Activated CD8-positive, alpha-beta T cell treated with anti-CD3 and anti-CD28 coated beads, Interleukin-2, amount 10 ng/mL, durations not matched to agents 7 days and 5 days (primary cell): ENCODE data around the gene MBD5. TPM values are rescaled to one million over a fixed set of nuclear protein-coding genes. Genes with fewer than 3 reads are reported as not detected.
A peak's percentile ranks its signal among the peaks of the same experiment; 100 is the strongest.

Experiments used
- ATAC-seq: fragments of 150-1000 bp; cut with Tn5 transposase; one replicate; pipeline ENCODE4 v1.10.0; 2021; ENCODE audit warnings: moderate library complexity
- CTCF ChIA-PET: fragments of 350-600 bp; sonication (Branson Sonifier 250); formaldehyde crosslinking; loops from one replicate; lab custom pipeline; 2021; ENCODE audit warnings: antibody characterized with exemption; lab: Charles Lee
- POLR2A ChIA-PET: fragments of 350-600 bp; sonication (Branson Sonifier 250); formaldehyde crosslinking; loops from one replicate; lab custom pipeline; 2021; ENCODE audit warnings: antibody characterized with exemption; lab: Charles Lee
- DNase-seq: peaks from one replicate; pipeline ENCODE4 v3.0.0-alpha.2; 2020
- H3K27ac Mint-ChIP-seq: one replicate; pipeline ENCODE4 v1.8.0; 2021; ENCODE audit warnings: mild to moderate bottlenecking, mixed read lengths
- H3K27me3 Mint-ChIP-seq: one replicate; pipeline ENCODE4 v1.8.0; 2021; ENCODE audit warnings: low read depth, mixed read lengths
- H3K36me3 Mint-ChIP-seq: one replicate; pipeline ENCODE4 v1.8.0; 2021; ENCODE audit warnings: low read depth, mixed read lengths
- H3K4me1 Mint-ChIP-seq: one replicate; pipeline ENCODE4 v1.8.0; 2021; ENCODE audit warnings: low read depth, mixed read lengths
- H3K4me3 Mint-ChIP-seq: one replicate; pipeline ENCODE4 v1.8.0; 2021; ENCODE audit warnings: mild to moderate bottlenecking, mixed read lengths
- H3K9me3 Mint-ChIP-seq: one replicate; pipeline ENCODE4 v1.8.0; 2022; ENCODE audit warnings: mixed read lengths; ENCODE audit not compliant: insufficient read depth
- total RNA-seq, 2 experiments: library from RNA; stranded (reverse); gene quantifications; one replicate each; pipeline ENCODE4 v1.2.3, GENCODE V29; 2021

MBD5 gene
- total RNA-seq, 2 experiments from 2014 or later, result 27.0 to 31.3 TPM

- Mint-ChIP-seq H3K4me3 (no peak overlapping the region), H3K4me1 (no peaks in the 10 kb centered on the region), H3K36me3 (no peaks in the 10 kb centered on the region), H3K27ac (no peak overlapping the region), H3K27me3 (no peaks in the 10 kb centered on the region), H3K9me3 (no peaks in the 10 kb centered on the region)
- DNase-seq (no peak), ATAC-seq (peak; percentile 41)
- ChIA-PET POLR2A (interaction anchor here (0.6 to 2.5 kb wide), 17 partner anchors 10 to 533 kb away, joined by 3 to 21 read pairs (median 4); partner anchors contain the start of genes MBD5 and ORC4), CTCF (interaction anchor here (0.6 to 4.4 kb wide), 12 partner anchors 9 to 615 kb away, joined by 3 to 35 read pairs (median 5); no protein-coding TSS in a partner anchor)
Observed at GRCh38 chr2:148553332-148553887, 532.5 kb downstream of the MBD5 start.

DNA sequence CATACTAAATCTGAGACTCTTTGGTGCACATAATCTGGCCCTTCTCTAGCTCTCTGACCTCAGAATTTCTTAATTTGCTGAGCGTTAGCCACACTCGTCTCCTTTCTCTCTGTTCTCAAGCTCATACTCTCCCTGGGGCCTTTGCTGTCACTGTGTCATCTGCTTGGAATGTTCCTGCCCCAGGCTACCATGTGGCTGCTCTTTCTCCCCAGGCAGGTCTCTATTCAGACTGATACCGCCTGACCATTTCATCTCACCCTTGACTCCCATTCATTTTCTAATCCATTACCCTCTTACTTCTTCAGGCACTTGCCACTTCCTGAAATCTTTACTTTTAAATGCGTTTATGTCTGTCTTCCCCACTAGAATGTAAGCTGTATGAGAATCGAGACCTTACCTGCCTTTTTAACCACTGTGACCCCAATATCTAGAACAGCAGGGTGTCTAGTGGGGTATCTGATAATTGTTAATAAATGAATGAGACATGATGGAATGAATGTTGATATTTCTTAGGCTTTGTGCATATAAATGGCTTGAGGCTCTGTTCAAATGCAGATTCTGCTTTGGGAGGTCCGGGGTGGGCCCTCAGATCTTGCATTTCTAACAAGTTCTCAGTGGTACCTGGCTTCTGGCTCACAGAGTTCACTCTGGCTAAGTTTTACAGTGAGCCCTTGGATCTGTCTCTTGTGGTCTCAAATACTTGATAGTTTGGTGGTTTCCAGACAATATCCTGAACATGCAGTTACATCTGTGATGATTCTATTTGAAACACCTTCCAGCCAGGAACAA is 533.8 kb downstream of the MBD5 start:
- Mint-ChIP-seq H3K36me3 (no peaks in the 10 kb centered on the region), H3K9me3 (no peaks in the 10 kb centered on the region), H3K4me1 (no peaks in the 10 kb centered on the region), H3K27me3 (no peaks in the 10 kb centered on the region), H3K27ac (no peak overlapping the region), H3K4me3 (no peak overlapping the region)
- ChIA-PET CTCF (interaction anchor here (1.2 to 4.4 kb wide), 3 partner anchors 11 to 46 kb away, joined by 3 to 25 read pairs (median 6); no protein-coding TSS in a partner anchor), POLR2A (interaction anchor here (0.7 to 2.5 kb wide), 4 partner anchors 14 to 89 kb away, joined by 3 to 15 read pairs (median 8); no protein-coding TSS in a partner anchor)
- DNase-seq (no peak), ATAC-seq (no peak)

DNA sequence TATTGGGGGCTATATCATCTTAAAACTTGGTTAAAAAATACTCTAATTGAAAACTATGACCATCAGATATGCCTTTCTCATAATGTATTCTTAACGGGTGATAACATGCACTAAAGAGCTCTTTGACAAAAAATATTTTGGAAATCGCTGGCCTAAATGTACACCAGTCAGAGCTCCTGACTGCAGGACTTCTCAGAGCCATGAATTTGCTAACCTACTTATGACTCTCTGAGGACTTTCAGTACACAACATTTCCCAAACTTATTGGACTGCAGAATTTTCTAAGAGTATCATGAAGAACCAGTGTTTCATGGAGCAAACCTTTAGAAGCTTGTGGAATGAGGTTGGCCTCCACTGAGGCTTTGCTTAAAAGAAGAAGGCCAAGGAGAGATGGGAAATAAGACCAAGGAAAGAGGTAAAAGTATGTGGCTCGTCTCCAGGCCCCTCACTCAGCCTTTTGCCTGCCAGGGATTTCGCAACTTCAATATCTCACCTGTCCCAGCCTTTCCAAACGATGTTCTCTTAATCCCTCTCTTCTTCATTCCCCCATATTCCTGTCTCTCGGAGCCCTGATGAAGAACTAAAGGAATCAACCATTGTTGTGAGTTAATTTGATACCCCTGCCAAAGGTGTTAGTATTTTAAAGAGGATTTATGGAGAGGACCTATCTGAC is 534.9 kb downstream of the MBD5 start:
- ATAC-seq (no peak), DNase-seq (no peak)
- Mint-ChIP-seq H3K4me3 (no peak overlapping the region), H3K4me1 (no peaks in the 10 kb centered on the region), H3K27me3 (no peaks in the 10 kb centered on the region), H3K27ac (no peak overlapping the region), H3K36me3 (no peaks in the 10 kb centered on the region), H3K9me3 (no peaks in the 10 kb centered on the region)
- CTCF ChIA-PET, result interaction anchor here (0.8 to 1.2 kb wide), 2 partner anchors 47 to 48 kb away, joined by 3 read pairs; no protein-coding TSS in a partner anchor
- POLR2A ChIA-PET, result no interaction called here

DNA sequence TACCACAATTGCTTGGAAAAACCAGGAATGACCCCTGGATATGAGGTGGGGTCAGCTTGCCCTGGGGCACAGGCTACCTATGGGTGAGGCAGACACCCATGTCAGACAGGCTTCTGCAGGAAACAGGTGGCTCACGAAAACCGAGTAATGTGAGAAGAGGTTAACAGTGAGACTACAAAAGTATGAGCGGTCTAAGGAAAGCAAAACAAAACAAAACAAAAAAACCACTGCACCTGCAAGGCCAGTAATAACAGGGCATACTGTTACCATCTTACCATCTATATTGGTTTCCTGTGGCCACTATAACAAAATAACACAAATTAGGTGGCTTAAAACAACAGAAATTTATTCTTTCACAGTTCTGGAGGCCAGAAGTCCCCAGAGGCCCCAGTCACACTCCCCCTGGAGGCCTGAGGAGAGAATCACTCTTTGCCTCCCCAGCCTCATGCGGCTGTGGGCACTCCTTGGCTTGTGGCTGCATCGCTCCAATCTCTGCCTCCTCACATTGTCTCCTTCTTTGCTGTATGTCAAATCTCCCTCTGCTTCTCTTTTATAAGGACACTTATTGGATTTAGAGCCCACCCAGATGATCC is 537.0 kb downstream of the MBD5 start:
- H3K4me1 Mint-ChIP-seq, result no peaks in the 10 kb centered on the region
- H3K9me3 Mint-ChIP-seq, result no peaks in the 10 kb centered on the region
- H3K27me3 Mint-ChIP-seq, result no peaks in the 10 kb centered on the region
- no peak overlapping the region for H3K27ac Mint-ChIP-seq
- CTCF ChIA-PET, result no interaction called here
- no peak for ATAC-seq
- DNase-seq, result no peak
- H3K4me3 Mint-ChIP-seq, result no peak overlapping the region
- POLR2A ChIA-PET, result no interaction called here
- H3K36me3 Mint-ChIP-seq, result no peaks in the 10 kb centered on the region

DNA sequence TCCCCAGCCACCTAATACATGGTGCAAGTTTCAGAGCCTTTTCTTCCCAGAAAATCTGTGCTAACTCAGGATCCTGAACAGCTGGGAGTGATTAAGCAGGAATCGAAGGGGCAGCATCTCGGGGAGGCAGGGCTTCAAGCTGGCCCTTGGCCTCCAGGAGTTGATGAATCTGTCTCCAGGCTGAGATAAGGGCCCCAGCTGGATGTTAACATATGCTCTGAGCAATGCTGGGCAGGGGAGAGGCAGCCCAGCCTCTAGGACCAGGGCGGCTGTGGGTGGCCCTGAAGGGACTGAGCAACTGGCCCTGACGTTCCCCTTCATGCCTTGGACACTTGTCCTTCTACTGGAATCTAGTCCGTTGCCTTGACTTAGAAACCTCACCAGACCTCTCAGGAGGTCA is 539.6 kb downstream of the MBD5 start:
- ChIA-PET POLR2A (interaction anchor here (1.1 kb wide), 1 partner anchor 36 kb away, joined by 3 read pairs; no protein-coding TSS in a partner anchor), CTCF (interaction anchor here (1.6 kb wide), 1 partner anchor 51 kb away, joined by 4 read pairs; no protein-coding TSS in a partner anchor)
- DNase-seq (no peak), ATAC-seq (no peak)
- no peak overlapping the region for H3K4me3 Mint-ChIP-seq
- H3K4me1 Mint-ChIP-seq, result no peaks in the 10 kb centered on the region
- no peak overlapping the region for H3K27ac Mint-ChIP-seq
- H3K9me3 Mint-ChIP-seq, result no peaks in the 10 kb centered on the region
- peaks cover 5% of the 10 kb centered on the region for H3K27me3 Mint-ChIP-seq
- no peaks in the 10 kb centered on the region for H3K36me3 Mint-ChIP-seq

DNA sequence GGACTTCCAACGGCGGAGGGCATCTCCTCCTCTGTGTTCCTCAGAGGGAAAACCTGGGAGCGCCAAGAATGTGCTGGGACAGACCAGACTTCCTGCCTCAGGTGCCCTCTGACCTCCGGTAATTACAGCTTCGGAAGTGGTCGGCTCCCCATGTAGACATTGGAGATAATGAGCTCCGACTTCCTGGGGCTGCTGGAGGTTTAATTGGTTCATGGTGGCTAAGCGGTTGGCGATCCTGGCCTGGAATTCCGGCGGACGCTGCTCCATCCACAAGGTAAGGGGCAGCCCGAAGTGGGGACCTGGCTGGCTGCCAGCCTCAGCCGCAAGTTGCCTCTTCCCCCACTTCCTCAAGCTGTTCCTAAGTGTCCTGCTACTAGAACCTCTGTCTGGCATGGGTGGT is 540.5 kb downstream of the MBD5 start:
- H3K27me3 Mint-ChIP-seq, result peaks cover 7% of the 10 kb centered on the region
- H3K4me1 Mint-ChIP-seq, result no peaks in the 10 kb centered on the region
- ATAC-seq, result no peak
- no peak overlapping the region for H3K27ac Mint-ChIP-seq
- H3K36me3 Mint-ChIP-seq, result no peaks in the 10 kb centered on the region
- no peak overlapping the region for H3K4me3 Mint-ChIP-seq
- ChIA-PET CTCF (interaction anchor here (1.6 to 2.2 kb wide), 2 partner anchors 8 to 52 kb away, joined by 4 to 8 read pairs; no protein-coding TSS in a partner anchor), POLR2A (interaction anchor here (1.1 kb wide), 1 partner anchor 37 kb away, joined by 3 read pairs; no protein-coding TSS in a partner anchor)
- no peaks in the 10 kb centered on the region for H3K9me3 Mint-ChIP-seq
- no peak for DNase-seq

- ChIA-PET CTCF (interaction anchor here (1.4 to 1.5 kb wide), 2 partner anchors 12 to 575 kb away, joined by 5 to 6 read pairs; no protein-coding TSS in a partner anchor), POLR2A (no interaction called here)
- peaks cover 10% of the 10 kb centered on the region for H3K27me3 Mint-ChIP-seq
- no peaks in the 10 kb centered on the region for H3K9me3 Mint-ChIP-seq
- H3K27ac Mint-ChIP-seq, result no peak overlapping the region
- H3K36me3 Mint-ChIP-seq, result no peaks in the 10 kb centered on the region
- ATAC-seq (no peak), DNase-seq (no peak)
- no peak overlapping the region for H3K4me3 Mint-ChIP-seq
- peaks cover 17% of the 10 kb centered on the region for H3K4me1 Mint-ChIP-seq
Observed at GRCh38 chr2:148565272-148565894, 544.5 kb downstream of the MBD5 start.

Other genes starting within 250 kb of the MBD5 start
- 1 to 10 TPM; 1.4 to 1.7 TPM for gene ACVR2A, start 176.1 kb upstream of the MBD5 start, total RNA-seq
- gene ORC4, start 354 bp upstream of the MBD5 start, total RNA-seq, result 10 to 100 TPM; 25.2 to 31.5 TPM